OCI-LY7 (cell line): ENCODE results near the gene SCP2D1. TPM values are rescaled to one million over a fixed set of nuclear protein-coding genes. Genes with fewer than 3 reads are reported as not detected.

ENCODE experiments used
- BruUV-seq: library from RNA; stranded (reverse); fragments of 400-500 nt; replicated peaks from 2 replicates; lab custom pipeline; 2021; lab: Mats Ljungman, UMichigan
- CTCF ChIA-PET: fragments of 300-600 bp; sonication (Branson Sonifier 250); formaldehyde crosslinking; loops from one replicate; lab custom pipeline; 2022; ENCODE audit warnings: antibody characterized with exemption; ENCODE audit not compliant: unreplicated experiment; lab: Charles Lee
- POLR2A ChIA-PET: fragments of 300-600 bp; sonication (Branson Sonifier 250); formaldehyde crosslinking; loops from one replicate; lab custom pipeline; 2022; ENCODE audit warnings: antibody characterized with exemption; lab: Charles Lee
- DNase-seq: peaks from one replicate; pipeline ENCODE4 v3.0.0-alpha.2; 2015; ENCODE audit warnings: low spot score
- H2AFZ ChIP-seq: fragments of 200-600 bp; sonication (generic), shearing (Covaris generic); 2 replicates; pipeline ENCODE4 v1.6.1; 2014; ENCODE audit warnings: mild to moderate bottlenecking, antibody characterized with exemption, low read length, moderate library complexity
- H3K27ac ChIP-seq: fragments of 200-600 bp; sonication (generic); 2 replicates; pipeline ENCODE4 v1.5.1; 2014; ENCODE audit warnings: mixed run types, low read depth, mild to moderate bottlenecking, moderate library complexity, low read length, inconsistent platforms; ENCODE audit not compliant: poor library complexity, severe bottlenecking
- H3K36me3 ChIP-seq: fragments of 200-600 bp; sonication (generic); 2 replicates; pipeline ENCODE4 v1.6.1; 2014; ENCODE audit warnings: mild to moderate bottlenecking, antibody characterized with exemption, low read length, moderate library complexity, mixed read lengths; ENCODE audit not compliant: insufficient read depth
- H3K4me1 ChIP-seq: fragments of 200-600 bp; sonication (generic); 2 replicates; pipeline ENCODE4 v1.5.1; 2014; ENCODE audit warnings: mild to moderate bottlenecking, low read length; ENCODE audit not compliant: insufficient read depth, poor library complexity, severe bottlenecking
- H3K4me2 ChIP-seq: fragments of 200-600 bp; sonication (generic); 2 replicates; pipeline ENCODE4 v1.6.1; 2014; ENCODE audit warnings: mild to moderate bottlenecking, low read length
- H3K4me3 ChIP-seq: fragments of 200-600 bp; sonication (generic); 2 replicates; pipeline ENCODE4 v1.5.1; 2014; ENCODE audit warnings: mild to moderate bottlenecking, low read depth, low read length; ENCODE audit not compliant: poor library complexity, severe bottlenecking
- H3K79me2 ChIP-seq: fragments of 200-600 bp; sonication (generic); 2 replicates; pipeline ENCODE4 v1.6.1; 2016; ENCODE audit warnings: low read depth, mild to moderate bottlenecking, low read length, moderate library complexity, mixed read lengths; ENCODE audit not compliant: insufficient read depth
- H3K9me2 ChIP-seq: fragments of 200-600 bp; sonication (generic); 2 replicates; pipeline ENCODE4 v1.6.1; 2016; ENCODE audit warnings: mild to moderate bottlenecking, low read length, mixed read lengths; ENCODE audit not compliant: insufficient read depth
- H3K9me3 ChIP-seq: fragments of 200-600 bp; sonication (generic); 2 replicates; pipeline ENCODE4 v1.6.1; 2014; ENCODE audit warnings: mild to moderate bottlenecking, mixed run types, low read length, mixed read lengths
- H4K20me1 ChIP-seq: fragments of 200-600 bp; sonication (generic); 2 replicates; pipeline ENCODE4 v1.6.1; 2014; ENCODE audit warnings: mild to moderate bottlenecking, antibody characterized with exemption, low read length, moderate library complexity, mixed read lengths; ENCODE audit not compliant: insufficient read depth
- EZH2phosphoT487 ChIP-seq: fragments of 200-600 bp; sonication (generic); IDR thresholded peaks from 2 replicates; pipeline ENCODE4 v1.6.1; 2018; ENCODE audit warnings: low read depth, borderline replicate concordance, mild to moderate bottlenecking, mixed run types, antibody characterized with exemption, low read length, moderate library complexity, mixed read lengths
- intact Hi-C: fragments of 100-400 bp; cut with micrococcal nuclease; formaldehyde crosslinking; loops from one replicate; pipeline ENCODE4 v1.10.0; 2022; ENCODE audit not compliant: unreplicated experiment
- total RNA-seq, 2 experiments: library from RNA; depleted of rRNA in 1 of 2; stranded (reverse); fragments of >200 nt in 1 of 2; shearing (Covaris generic) in 1 of 2; gene quantifications; 2 replicates each; pipeline ENCODE4 v1.2.3, GENCODE V29; 2014 to 2022
- TF ChIP-seq, protein P1 (sequence below): fragments of 200-600 bp; sonication (generic); conservative IDR thresholded peaks from 2 replicates; pipeline ENCODE4 v1.5.1; 2014; ENCODE audit warnings: mild to moderate bottlenecking, antibody characterized with exemption, low read length, moderate library complexity, mixed read lengths

The SCP2D1 gene
- total RNA-seq, 2 experiments from 2014 or later, result not detected

GRCh38 chr20:18790787-18791186 lies 22.8 kb upstream of the SCP2D1 start:
- Histone ChIP-seq H3K4me3 (no peak overlapping the region), H3K79me2 (no peaks in the 10 kb centered on the region), H3K9me2 (no peaks in the 10 kb centered on the region; the same call in 1 of the 2 replicates), H3K36me3 (no peaks in the 10 kb centered on the region), H2AFZ (no peak overlapping the region), H3K4me1 (peaks cover 5% of the 10 kb centered on the region), H3K4me2 (no peak overlapping the region), H3K27ac (no peak overlapping the region), H4K20me1 (no peaks in the 10 kb centered on the region), H3K9me3 (no peaks in the 10 kb centered on the region)
- intact Hi-C loops, result loop anchor here (5.0 kb wide), 1 partner anchor 158 kb away; no protein-coding TSS in a partner anchor
- ChIA-PET CTCF (no interaction called here), POLR2A (interaction anchor here (0.6 kb wide), 1 partner anchor 208 kb away, joined by 3 read pairs; no protein-coding TSS in a partner anchor)
- no peak for DNase-seq
- TF ChIP-seq, protein P1, sequence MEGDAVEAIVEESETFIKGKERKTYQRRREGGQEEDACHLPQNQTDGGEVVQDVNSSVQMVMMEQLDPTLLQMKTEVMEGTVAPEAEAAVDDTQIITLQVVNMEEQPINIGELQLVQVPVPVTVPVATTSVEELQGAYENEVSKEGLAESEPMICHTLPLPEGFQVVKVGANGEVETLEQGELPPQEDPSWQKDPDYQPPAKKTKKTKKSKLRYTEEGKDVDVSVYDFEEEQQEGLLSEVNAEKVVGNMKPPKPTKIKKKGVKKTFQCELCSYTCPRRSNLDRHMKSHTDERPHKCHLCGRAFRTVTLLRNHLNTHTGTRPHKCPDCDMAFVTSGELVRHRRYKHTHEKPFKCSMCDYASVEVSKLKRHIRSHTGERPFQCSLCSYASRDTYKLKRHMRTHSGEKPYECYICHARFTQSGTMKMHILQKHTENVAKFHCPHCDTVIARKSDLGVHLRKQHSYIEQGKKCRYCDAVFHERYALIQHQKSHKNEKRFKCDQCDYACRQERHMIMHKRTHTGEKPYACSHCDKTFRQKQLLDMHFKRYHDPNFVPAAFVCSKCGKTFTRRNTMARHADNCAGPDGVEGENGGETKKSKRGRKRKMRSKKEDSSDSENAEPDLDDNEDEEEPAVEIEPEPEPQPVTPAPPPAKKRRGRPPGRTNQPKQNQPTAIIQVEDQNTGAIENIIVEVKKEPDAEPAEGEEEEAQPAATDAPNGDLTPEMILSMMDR, result no peak
- no peak for TF ChIP-seq EZH2phosphoT487
- BruUV-seq, result no TSS peak

- peak; percentile 94 for DNase-seq
- intact Hi-C loops, result loop anchor here (1.0 to 5.0 kb wide), 2 partner anchors 162 to 381 kb away; no protein-coding TSS in a partner anchor
- H3K4me2 ChIP-seq, result peak overlapping the region; percentile 85
- TF ChIP-seq, protein P1, result peak; percentile 51
- TF ChIP-seq EZH2phosphoT487, result no peak
- no TSS peak for BruUV-seq
- H3K9me3 ChIP-seq, result no peaks in the 10 kb centered on the region
- no peak overlapping the region for H3K27ac ChIP-seq
- H3K9me2 ChIP-seq, result no peaks in the 10 kb centered on the region; the same call in 1 of the 2 replicates
- no peaks in the 10 kb centered on the region for H4K20me1 ChIP-seq
- ChIA-PET POLR2A (interaction anchor here (0.6 to 1.3 kb wide), 8 partner anchors 8 to 296 kb away, joined by 3 to 6 read pairs (median 4); partner anchors contain the start of gene RBBP9), CTCF (interaction anchor here (1.3 kb wide), 1 partner anchor 8 kb away, joined by 3 read pairs; no protein-coding TSS in a partner anchor)
- peak overlapping the region; percentile 92 for H2AFZ ChIP-seq
- peaks cover 5% of the 10 kb centered on the region for H3K4me1 ChIP-seq
- no peaks in the 10 kb centered on the region for H3K36me3 ChIP-seq
- peak overlapping the region; percentile 77 for H3K4me3 ChIP-seq
- no peaks in the 10 kb centered on the region for H3K79me2 ChIP-seq
These were observed 19.8 kb upstream of the SCP2D1 start for GRCh38 chr20:18793625-18794427.
